Hypothalamus (tissue), 51 donors: ENCODE measurements around the gene RBM11.

ENCODE experiments used
- DNase-seq, 51 donors: peaks; one replicate each; lab custom pipeline; 2025; lab: John Stamatoyannopoulos, UW

RBM11 gene

GRCh38 chr21:14267076-14267475 lies 51.1 kb downstream of the RBM11 start:
- DNase-seq = no peak

GRCh38 chr21:14270631-14271030 lies 54.7 kb downstream of the RBM11 start:
- no peak for DNase-seq

GRCh38 chr21:14271053-14271452 lies 55.1 kb downstream of the RBM11 start:
- no peak for DNase-seq

- no peak for DNase-seq
These were observed 55.7 kb downstream of the RBM11 start for GRCh38 chr21:14271641-14272040.

- DNase-seq = peak in 30 of 51 donors; percentile 0 to 58 (median 20)
These were observed 58.0 kb downstream of the RBM11 start for GRCh38 chr21:14273736-14274538.

- DNase-seq = no peak
These were observed 59.8 kb downstream of the RBM11 start for GRCh38 chr21:14275702-14276205.
